ENCODE measurements around the gene EIF3F.

- TF ChIP-seq CTCF (IDR thresholded peaks at IDR 0.05; ENCODE audit: poor library complexity): no peak
- TF ChIP-seq EZH2 (IDR thresholded peaks at IDR 0.05; ENCODE audit: borderline replicate concordance): no peak
These were observed 45.6 kb downstream of the EIF3F start for GRCh38 chr11:8032576-8033304.

Measured in hepatocyte (in vitro differentiated cells).